CD8-positive, alpha-beta memory T cell (primary cell): ENCODE data around the gene CTR9. TPM values are rescaled to one million over a fixed set of nuclear protein-coding genes. Genes with fewer than 3 reads are reported as not detected.

Source experiments
- CTCF ChIA-PET: fragments of 350-600 bp; sonication (Branson Sonifier 250); formaldehyde crosslinking; loops from one replicate; lab custom pipeline; 2021; ENCODE audit warnings: antibody characterized with exemption; lab: Charles Lee
- POLR2A ChIA-PET: fragments of 350-600 bp; sonication (Branson Sonifier 250); formaldehyde crosslinking; loops from one replicate; lab custom pipeline; 2021; ENCODE audit warnings: antibody characterized with exemption; lab: Charles Lee
- DNase-seq, 5 donors: peaks; one replicate each; pipeline versions ENCODE4 v3.0.0 to v3.0.0-alpha.2; 2020 to 2022; ENCODE audit warnings: mixed read lengths in 1 of 5
- H3K27ac ChIP-seq: one replicate; pipeline ENCODE4 v1.7.0; 2013; ENCODE audit warnings: low read depth, mild to moderate bottlenecking, low read length, moderate library complexity
- H3K27me3 ChIP-seq: 2 replicates; pipeline ENCODE4 v1.7.0; 2013; ENCODE audit warnings: low read length, mild to moderate bottlenecking; ENCODE audit not compliant: insufficient read depth, poor library complexity, severe bottlenecking
- H3K36me3 ChIP-seq: 2 replicates; pipeline ENCODE4 v1.7.0; 2013; ENCODE audit warnings: mild to moderate bottlenecking, low read length, moderate library complexity; ENCODE audit not compliant: insufficient read depth
- H3K4me1 ChIP-seq: 2 replicates; pipeline ENCODE4 v1.7.0; 2013; ENCODE audit warnings: mild to moderate bottlenecking, low read length, moderate library complexity; ENCODE audit not compliant: insufficient read depth
- H3K4me3 ChIP-seq: 2 replicates; pipeline ENCODE4 v1.7.0; 2013; ENCODE audit warnings: mild to moderate bottlenecking, low read length
- H3K9me3 ChIP-seq: 2 replicates; pipeline ENCODE4 v1.7.0; 2013; ENCODE audit warnings: mild to moderate bottlenecking, low read length
- H3K27ac Mint-ChIP-seq, 8 donors: one replicate each; pipeline ENCODE4 v1.8.0; 2020 to 2021; ENCODE audit warnings: mixed read lengths in 8 of 8, mild to moderate bottlenecking in 6 of 8, inconsistent platforms in 3 of 8, moderate library complexity in 3 of 8
- H3K27me3 Mint-ChIP-seq, 2 donors: one replicate each; pipeline ENCODE4 v1.8.0; 2020 to 2021; ENCODE audit warnings: mixed read lengths in 2 of 2, mild to moderate bottlenecking in 1 of 2, moderate library complexity in 1 of 2
- H3K36me3 Mint-ChIP-seq, 3 donors: one replicate each; pipeline ENCODE4 v1.8.0; 2020 to 2021; ENCODE audit warnings: mixed read lengths in 3 of 3, inconsistent platforms in 1 of 3, mild to moderate bottlenecking in 1 of 3
- H3K4me1 Mint-ChIP-seq, 3 donors: one replicate each; pipeline ENCODE4 v1.8.0; 2020 to 2021; ENCODE audit warnings: mixed read lengths in 3 of 3, inconsistent platforms in 1 of 3, mild to moderate bottlenecking in 1 of 3
- H3K4me3 Mint-ChIP-seq, 7 donors: one replicate each; pipeline ENCODE4 v1.8.0; 2020 to 2021; ENCODE audit warnings: mixed read lengths in 7 of 7, mild to moderate bottlenecking in 6 of 7, moderate library complexity in 4 of 7, inconsistent platforms in 2 of 7
- H3K9me3 Mint-ChIP-seq, 5 donors: one replicate each; pipeline ENCODE4 v1.8.0; 2020 to 2022; ENCODE audit warnings: mixed read lengths in 5 of 5, mild to moderate bottlenecking in 3 of 5, moderate library complexity in 2 of 5, inconsistent platforms in 1 of 5
- polyA plus RNA-seq: library from polyadenylated mRNA; unstranded; fragments of 300-500 nt; fragmentation: Illumina TruSeq; gene quantifications from one replicate; pipeline ENCODE4 v1.2.3, GENCODE V29; 2021
- total RNA-seq, 2 experiments: library from RNA; stranded (reverse); gene quantifications; one replicate each; pipeline ENCODE4 v1.2.3, GENCODE V29; 2021

Gene CTR9
- total and polyA plus RNA-seq, 3 experiments from 2014 or later, result 49.9 to 60.8 (median 57.9) TPM

DNA sequence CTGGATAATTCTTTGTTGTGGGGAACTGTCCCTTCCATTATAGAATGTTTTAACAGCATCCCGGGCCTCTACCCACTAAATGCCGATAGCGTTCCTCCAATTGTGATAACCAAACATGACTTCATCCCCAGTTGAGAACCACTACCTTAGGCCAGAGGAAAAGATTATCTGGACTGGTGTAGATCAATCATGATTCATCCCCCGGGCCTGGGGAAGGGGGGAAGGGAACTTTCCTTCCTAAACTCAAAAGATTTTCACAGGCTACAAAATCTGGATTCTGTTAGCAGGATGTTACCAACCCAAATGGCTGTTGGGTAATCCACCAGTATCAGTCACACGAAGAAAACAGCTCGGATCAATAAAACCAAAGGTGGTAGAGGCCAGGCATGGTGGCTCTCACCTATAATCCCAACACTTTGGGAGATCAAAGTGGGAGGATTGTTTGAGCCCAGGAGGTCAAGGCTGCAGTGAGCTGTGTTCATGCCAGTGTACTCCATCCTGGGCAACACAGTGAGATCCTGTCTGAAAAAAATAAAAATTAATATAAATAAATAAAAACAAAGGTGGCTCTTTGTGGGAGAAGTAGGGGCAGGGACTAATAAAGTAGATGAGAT, 10.1 kb downstream of the CTR9 start:
- Mint-ChIP-seq H3K27ac (peak overlapping the region in 2 of 8 donors; percentile 64 to 85), H3K4me1 (peaks cover 0 to 3% (median under 1%) of the 10 kb centered on the region in 3 donors), H3K9me3 (no peaks in the 10 kb centered on the region), H3K27me3 (no peaks in the 10 kb centered on the region), H3K36me3 (peaks cover 8 to 46% (median 20%) of the 10 kb centered on the region in 3 donors), H3K4me3 (peak overlapping the region in 1 of 7 donors; percentile 11)
- Histone ChIP-seq H3K4me1 (no peaks in the 10 kb centered on the region), H3K4me3 (no peak overlapping the region), H3K36me3 (peaks cover 68% of the 10 kb centered on the region), H3K27me3 (no peaks in the 10 kb centered on the region), H3K27ac (no peak overlapping the region), H3K9me3 (no peaks in the 10 kb centered on the region)
- DNase-seq, result no peak
- CTCF ChIA-PET, result no interaction called here
- POLR2A ChIA-PET, result no interaction called here

DNA sequence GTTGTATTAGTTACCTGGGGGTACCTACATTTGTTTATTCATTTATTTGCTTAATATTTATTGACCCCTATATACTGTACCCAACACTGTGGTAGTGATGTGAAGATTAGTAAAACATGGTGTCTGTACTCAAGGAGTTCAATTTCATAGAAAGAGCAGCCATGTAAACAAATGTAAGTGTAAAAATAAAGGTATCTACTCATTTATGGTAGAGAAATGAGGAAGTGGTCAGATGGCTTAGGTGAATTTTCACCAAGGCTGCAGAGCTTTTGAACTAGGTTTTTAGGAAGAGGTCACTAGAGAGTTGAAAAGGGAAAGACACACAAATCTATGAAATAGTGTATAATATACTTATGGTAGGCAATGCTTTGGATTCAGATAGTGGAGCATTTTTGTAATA, 11.1 kb downstream of the CTR9 start:
- Histone ChIP-seq H3K27ac (no peak overlapping the region), H3K27me3 (no peaks in the 10 kb centered on the region), H3K9me3 (no peaks in the 10 kb centered on the region), H3K36me3 (peaks cover 63% of the 10 kb centered on the region), H3K4me1 (no peaks in the 10 kb centered on the region), H3K4me3 (no peak overlapping the region)
- no peaks in the 10 kb centered on the region for H3K9me3 Mint-ChIP-seq
- H3K27ac Mint-ChIP-seq, result peak overlapping the region in 1 of 8 donors; percentile 90
- H3K27me3 Mint-ChIP-seq, result no peaks in the 10 kb centered on the region
- H3K36me3 Mint-ChIP-seq, result peaks cover 8 to 51% (median 22%) of the 10 kb centered on the region in 3 donors
- DNase-seq, result no peak
- no peak overlapping the region for H3K4me3 Mint-ChIP-seq
- ChIA-PET CTCF (no interaction called here), POLR2A (no interaction called here)
- H3K4me1 Mint-ChIP-seq, result peaks cover 0 to 3% (median 0%) of the 10 kb centered on the region in 3 donors

DNA sequence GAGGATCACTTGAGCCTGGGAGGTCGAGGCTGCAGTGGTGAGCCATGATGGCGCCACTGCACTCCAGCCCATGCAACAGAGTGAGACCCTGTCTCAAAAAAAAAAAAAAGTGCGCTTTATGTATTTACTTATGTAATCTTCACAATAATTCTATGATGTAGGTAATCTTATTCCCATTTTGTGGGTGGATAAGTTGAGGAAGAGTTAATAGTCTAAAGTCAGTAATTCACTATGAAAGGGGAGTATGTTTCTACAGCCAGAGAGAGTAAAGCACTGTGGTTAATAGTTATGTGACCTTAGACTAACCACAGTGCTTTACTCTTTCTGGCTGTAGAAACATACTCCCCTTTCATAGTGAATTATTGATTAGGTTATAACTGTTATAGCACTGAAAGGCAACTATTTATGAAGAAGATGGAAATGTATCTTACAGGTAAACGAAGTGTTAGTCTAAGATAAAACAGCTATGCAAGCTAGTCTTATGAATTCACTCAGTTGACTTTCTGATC, 11.9 kb downstream of the CTR9 start:
- H3K4me1 Mint-ChIP-seq, result peaks cover 0 to 3% (median 0%) of the 10 kb centered on the region in 3 donors
- H3K36me3 Mint-ChIP-seq, result peaks cover 8 to 51% (median 25%) of the 10 kb centered on the region in 3 donors
- Histone ChIP-seq H3K4me3 (no peak overlapping the region), H3K27ac (no peak overlapping the region), H3K4me1 (no peaks in the 10 kb centered on the region), H3K27me3 (no peaks in the 10 kb centered on the region), H3K9me3 (no peaks in the 10 kb centered on the region), H3K36me3 (peaks cover 57% of the 10 kb centered on the region)
- H3K27me3 Mint-ChIP-seq, result no peaks in the 10 kb centered on the region
- no peaks in the 10 kb centered on the region for H3K9me3 Mint-ChIP-seq
- H3K4me3 Mint-ChIP-seq, result no peak overlapping the region
- ChIA-PET CTCF (interaction anchor here (1.2 to 1.9 kb wide), 2 partner anchors 9 to 30 kb away, joined by 4 to 8 read pairs; no protein-coding TSS in a partner anchor), POLR2A (no interaction called here)
- H3K27ac Mint-ChIP-seq, result no peak overlapping the region
- DNase-seq, result no peak

DNA sequence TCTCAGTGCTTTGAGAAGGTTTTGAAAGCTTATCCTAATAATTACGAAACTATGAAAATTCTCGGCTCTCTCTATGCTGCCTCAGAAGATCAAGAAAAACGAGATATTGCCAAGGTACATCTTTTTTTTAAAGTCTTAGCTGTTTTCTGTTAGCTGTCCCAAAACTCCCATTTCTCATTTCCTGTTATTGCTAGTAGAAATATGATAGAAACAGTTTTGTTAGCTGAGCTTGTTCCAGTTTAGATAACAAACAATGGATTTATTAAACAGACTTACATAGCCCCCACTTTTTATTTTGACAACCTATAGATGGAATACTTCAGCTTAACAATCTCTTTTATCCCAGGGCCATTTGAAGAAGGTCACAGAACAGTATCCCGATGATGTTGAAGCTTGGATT, 12.7 kb downstream of the CTR9 start:
- H3K27me3 Mint-ChIP-seq, result no peaks in the 10 kb centered on the region
- no peak overlapping the region for H3K4me3 Mint-ChIP-seq
- H3K27me3 ChIP-seq, result no peaks in the 10 kb centered on the region
- ChIA-PET CTCF (interaction anchor here (0.8 to 1.9 kb wide), 3 partner anchors 8 to 29 kb away, joined by 3 to 8 read pairs (median 4); no protein-coding TSS in a partner anchor), POLR2A (no interaction called here)
- peak overlapping the region in 3 of 8 donors; percentile 6 to 29 (median 21) for H3K27ac Mint-ChIP-seq
- no peaks in the 10 kb centered on the region for H3K4me1 ChIP-seq
- no peak for DNase-seq
- H3K4me1 Mint-ChIP-seq, result peaks cover 0 to 3% (median 0%) of the 10 kb centered on the region in 3 donors
- peaks cover 8 to 51% (median 25%) of the 10 kb centered on the region in 3 donors for H3K36me3 Mint-ChIP-seq
- H3K27ac ChIP-seq, result no peak overlapping the region
- peaks cover 49% of the 10 kb centered on the region for H3K36me3 ChIP-seq
- H3K9me3 ChIP-seq, result no peaks in the 10 kb centered on the region
- H3K4me3 ChIP-seq, result no peak overlapping the region
- H3K9me3 Mint-ChIP-seq, result no peaks in the 10 kb centered on the region

DNA sequence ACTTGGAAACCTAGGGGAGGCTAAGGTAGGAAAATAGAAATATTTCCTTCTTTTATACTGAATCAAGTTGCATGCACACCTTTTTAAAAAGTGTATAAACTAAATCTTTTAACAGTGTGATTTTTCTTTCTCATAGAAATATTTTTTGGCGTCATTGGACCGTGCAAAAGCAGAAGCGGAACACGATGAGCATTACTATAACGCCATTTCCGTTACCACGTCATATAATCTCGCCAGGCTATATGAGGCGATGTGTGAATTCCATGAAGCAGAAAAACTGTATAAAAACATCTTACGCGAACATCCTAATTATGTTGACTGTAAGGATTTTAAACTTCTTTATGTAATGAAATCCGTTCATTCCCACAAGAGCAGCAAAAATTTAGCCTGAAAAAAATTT, 13.4 kb downstream of the CTR9 start:
- no peak overlapping the region for H3K27ac ChIP-seq
- Mint-ChIP-seq H3K9me3 (no peaks in the 10 kb centered on the region), H3K27ac (no peak overlapping the region), H3K4me3 (no peak overlapping the region), H3K36me3 (peaks cover 8 to 51% (median 30%) of the 10 kb centered on the region in 3 donors), H3K4me1 (peaks cover 0 to 3% (median 0%) of the 10 kb centered on the region in 3 donors), H3K27me3 (no peaks in the 10 kb centered on the region)
- H3K36me3 ChIP-seq, result peaks cover 47% of the 10 kb centered on the region
- ChIA-PET POLR2A (no interaction called here), CTCF (interaction anchor here (1.9 kb wide), 1 partner anchor 28 kb away, joined by 8 read pairs; no protein-coding TSS in a partner anchor)
- DNase-seq, result no peak
- H3K9me3 ChIP-seq, result no peaks in the 10 kb centered on the region
- no peaks in the 10 kb centered on the region for H3K4me1 ChIP-seq
- no peaks in the 10 kb centered on the region for H3K27me3 ChIP-seq
- H3K4me3 ChIP-seq, result no peak overlapping the region

DNA sequence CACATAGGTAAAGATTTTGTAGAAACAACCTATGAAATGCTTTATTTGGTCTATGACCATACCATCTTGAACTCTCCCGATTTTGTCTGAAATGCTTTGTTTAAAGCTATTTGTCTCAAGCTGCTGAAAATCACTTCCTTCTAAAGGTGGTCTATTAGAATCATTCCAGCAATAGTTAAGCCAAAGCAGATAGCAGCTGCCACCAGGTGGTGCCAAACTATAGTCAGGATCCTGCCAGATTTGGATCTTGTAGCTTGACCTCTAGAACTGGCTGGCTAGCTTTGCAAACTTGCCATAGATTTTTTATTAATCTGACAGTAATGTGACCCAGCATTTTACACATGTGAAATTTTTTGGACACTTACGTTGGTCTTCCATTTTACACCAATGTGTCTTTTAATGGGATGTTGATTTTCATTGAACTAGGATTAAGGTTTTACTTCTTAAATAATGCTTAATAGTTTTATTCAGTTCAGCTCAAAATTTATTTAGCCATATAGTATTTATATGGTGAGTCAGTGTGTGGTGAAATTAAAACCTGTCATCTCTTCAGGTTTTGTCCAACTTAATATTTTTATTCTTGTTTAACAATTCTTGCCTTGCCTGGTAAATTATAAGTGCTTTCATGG, 19.7 kb downstream of the CTR9 start:
- no peaks in the 10 kb centered on the region for H3K9me3 Mint-ChIP-seq
- Histone ChIP-seq H3K4me1 (no peaks in the 10 kb centered on the region), H3K4me3 (no peak overlapping the region), H3K36me3 (peaks cover 67% of the 10 kb centered on the region), H3K9me3 (no peaks in the 10 kb centered on the region), H3K27ac (no peak overlapping the region), H3K27me3 (no peaks in the 10 kb centered on the region)
- ChIA-PET CTCF (interaction anchor here (0.9 to 2.1 kb wide), 10 partner anchors 10 to 252 kb away, joined by 3 to 9 read pairs (median 4); no protein-coding TSS in a partner anchor), POLR2A (no interaction called here)
- H3K4me3 Mint-ChIP-seq, result no peak overlapping the region
- peaks cover 8 to 59% (median 47%) of the 10 kb centered on the region in 3 donors for H3K36me3 Mint-ChIP-seq
- no peak overlapping the region for H3K27ac Mint-ChIP-seq
- no peaks in the 10 kb centered on the region for H3K4me1 Mint-ChIP-seq
- no peaks in the 10 kb centered on the region for H3K27me3 Mint-ChIP-seq
- no peak for DNase-seq

DNA sequence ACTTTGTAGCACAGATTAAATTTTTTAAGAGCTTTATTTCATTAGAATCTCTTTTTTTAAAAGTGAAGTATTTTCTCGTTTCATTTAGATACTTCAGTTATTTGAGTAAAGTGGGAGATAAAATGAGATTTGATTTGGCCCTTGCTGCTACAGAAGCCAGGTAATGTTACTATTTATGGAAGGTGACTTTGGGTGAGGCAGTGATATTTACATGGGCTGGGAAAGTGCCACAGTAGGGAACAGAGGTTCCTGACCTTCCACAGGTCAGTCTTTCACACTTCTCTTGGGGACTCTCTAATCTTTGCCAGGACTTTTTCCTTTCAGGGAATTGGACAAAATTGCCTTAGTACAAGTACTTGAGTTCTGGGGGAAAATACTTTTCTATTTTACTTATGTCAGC, 20.4 kb downstream of the CTR9 start:
- Mint-ChIP-seq H3K9me3 (no peaks in the 10 kb centered on the region), H3K27me3 (no peaks in the 10 kb centered on the region), H3K27ac (no peak overlapping the region), H3K4me1 (no peaks in the 10 kb centered on the region), H3K36me3 (peaks cover 8 to 59% (median 47%) of the 10 kb centered on the region in 3 donors), H3K4me3 (no peak overlapping the region)
- ChIA-PET CTCF (interaction anchor here (0.9 to 2.1 kb wide), 4 partner anchors 8 to 250 kb away, joined by 3 to 9 read pairs (median 4); no protein-coding TSS in a partner anchor), POLR2A (no interaction called here)
- no peak overlapping the region for H3K4me3 ChIP-seq
- H3K27me3 ChIP-seq, result no peaks in the 10 kb centered on the region
- peaks cover 73% of the 10 kb centered on the region for H3K36me3 ChIP-seq
- no peaks in the 10 kb centered on the region for H3K4me1 ChIP-seq
- no peak overlapping the region for H3K27ac ChIP-seq
- H3K9me3 ChIP-seq, result no peaks in the 10 kb centered on the region
- DNase-seq, result no peak

DNA sequence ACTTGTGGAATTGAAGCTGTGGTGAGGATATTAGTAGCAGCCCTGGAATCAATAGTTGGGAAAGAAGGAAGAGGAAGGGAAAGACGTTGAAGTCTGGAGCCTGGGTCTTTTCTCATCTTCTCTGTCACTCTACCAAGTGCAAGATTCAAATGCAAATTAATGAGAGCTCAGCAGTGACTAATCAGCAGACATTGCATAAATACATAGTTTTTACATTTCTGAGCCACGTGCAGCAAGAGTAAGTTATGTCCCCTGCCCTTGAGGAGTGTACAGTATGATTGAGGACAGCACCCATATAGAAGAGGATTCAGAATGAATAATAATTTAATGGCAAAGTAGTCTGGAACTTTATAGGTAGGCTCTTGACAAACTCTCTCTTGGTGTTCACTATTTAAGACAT, 23.8 kb downstream of the CTR9 start:
- H3K4me3 ChIP-seq, result no peak overlapping the region
- CTCF ChIA-PET, result no interaction called here
- H3K36me3 Mint-ChIP-seq, result peaks cover 8 to 86% (median 44%) of the 10 kb centered on the region in 3 donors
- peaks cover 79% of the 10 kb centered on the region for H3K36me3 ChIP-seq
- H3K4me3 Mint-ChIP-seq, result no peak overlapping the region
- H3K27me3 Mint-ChIP-seq, result no peaks in the 10 kb centered on the region
- no peaks in the 10 kb centered on the region for H3K9me3 ChIP-seq
- H3K4me1 ChIP-seq, result no peaks in the 10 kb centered on the region
- H3K27ac ChIP-seq, result no peak overlapping the region
- peak overlapping the region in 2 of 8 donors; percentile 10 for H3K27ac Mint-ChIP-seq
- DNase-seq, result no peak
- no peaks in the 10 kb centered on the region for H3K9me3 Mint-ChIP-seq
- H3K4me1 Mint-ChIP-seq, result no peaks in the 10 kb centered on the region
- POLR2A ChIA-PET, result no interaction called here
- no peaks in the 10 kb centered on the region for H3K27me3 ChIP-seq
